HG03064 (cell line): ENCODE data around the gene SSPN.

ENCODE experiments used
- ATAC-seq: cut with Tn5 transposase; IDR thresholded peaks from one replicate; pipeline ENCODE4 v1.9.1; 2021; ENCODE audit warnings: low read depth; ENCODE audit not compliant: unreplicated experiment

SSPN gene

DNA sequence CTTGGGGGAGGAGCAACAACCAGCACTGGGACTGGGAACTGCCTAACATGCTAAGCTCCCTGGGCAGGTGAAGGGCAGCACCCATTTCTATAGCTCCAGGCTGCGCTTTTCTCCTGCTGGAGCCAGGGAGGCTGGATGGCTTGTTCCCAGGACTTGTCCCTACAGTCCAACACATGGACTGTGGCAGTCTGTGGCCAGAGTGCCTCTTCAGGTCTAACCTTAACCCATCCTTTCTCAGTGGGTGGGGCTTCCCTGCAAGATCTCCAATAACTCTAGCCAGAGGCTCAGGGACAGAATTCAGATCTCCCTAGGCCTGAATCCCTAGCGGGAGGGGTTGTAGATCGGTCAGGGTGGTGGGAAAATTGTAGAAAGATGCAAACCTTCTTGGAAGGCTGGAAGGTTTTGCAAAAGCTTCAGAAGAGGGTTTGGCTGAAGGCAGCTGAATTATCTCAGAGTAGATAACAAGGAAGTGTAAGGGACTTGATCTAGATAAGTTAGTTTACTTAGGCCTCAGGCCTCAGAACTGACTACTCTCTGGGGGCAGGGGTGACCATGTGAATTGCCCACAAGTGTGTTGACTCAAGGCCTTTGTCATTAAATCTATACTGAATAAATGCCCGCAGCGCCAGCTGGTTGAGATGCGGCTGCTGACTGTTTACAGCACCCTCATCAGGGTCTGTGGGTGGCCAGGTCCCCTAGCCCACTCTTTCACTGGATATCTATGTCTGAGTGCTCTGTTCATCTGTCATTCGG, 60.7 kb downstream of the SSPN start:
- ATAC-seq = no peak

- no peak for ATAC-seq
Measured at GRCh38 chr12:26264215-26264838, 69.0 kb downstream of the SSPN start.

GRCh38 chr12:26265606-26266005, 70.2 kb downstream of the SSPN start:
- ATAC-seq = no peak

- ATAC-seq = no peak
Measured at GRCh38 chr12:26266881-26267280, 71.5 kb downstream of the SSPN start.

GRCh38 chr12:26268841-26269561, 73.6 kb downstream of the SSPN start:
- no peak for ATAC-seq

DNA sequence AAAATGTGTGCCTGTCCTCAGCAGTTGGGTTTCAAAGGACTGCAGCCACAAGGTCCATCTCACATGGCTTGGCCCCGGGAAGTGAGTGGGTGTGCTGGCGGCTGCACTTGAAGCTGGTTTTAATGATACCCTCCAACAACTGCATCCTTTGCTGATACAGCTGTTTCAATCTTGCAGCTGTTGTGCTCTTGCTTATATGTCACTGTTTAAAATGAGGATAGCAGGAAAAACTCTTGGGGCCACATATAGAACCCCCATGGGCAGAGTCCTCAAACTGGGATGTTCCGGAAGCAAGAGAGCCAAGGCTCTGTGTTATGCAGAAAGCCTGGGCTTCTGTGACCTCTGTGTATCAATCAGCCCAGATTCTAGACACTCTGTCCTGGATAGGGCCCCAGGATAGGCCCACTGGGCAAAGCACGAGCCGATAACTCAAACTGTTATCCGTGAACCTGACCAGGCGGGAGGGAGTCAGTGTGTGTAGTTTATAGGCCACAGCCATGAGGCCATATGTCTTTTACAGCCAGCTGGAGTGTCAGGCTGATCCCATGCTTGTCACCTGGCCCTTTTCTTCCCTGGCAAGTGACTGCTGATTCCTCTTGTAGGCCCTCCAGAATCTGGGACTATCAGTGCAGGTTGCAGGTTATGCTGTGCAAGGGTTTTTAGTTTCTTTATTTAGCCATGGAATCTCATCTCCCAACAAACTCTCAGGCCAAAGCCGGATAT, 74.3 kb downstream of the SSPN start:
- no peak for ATAC-seq

DNA sequence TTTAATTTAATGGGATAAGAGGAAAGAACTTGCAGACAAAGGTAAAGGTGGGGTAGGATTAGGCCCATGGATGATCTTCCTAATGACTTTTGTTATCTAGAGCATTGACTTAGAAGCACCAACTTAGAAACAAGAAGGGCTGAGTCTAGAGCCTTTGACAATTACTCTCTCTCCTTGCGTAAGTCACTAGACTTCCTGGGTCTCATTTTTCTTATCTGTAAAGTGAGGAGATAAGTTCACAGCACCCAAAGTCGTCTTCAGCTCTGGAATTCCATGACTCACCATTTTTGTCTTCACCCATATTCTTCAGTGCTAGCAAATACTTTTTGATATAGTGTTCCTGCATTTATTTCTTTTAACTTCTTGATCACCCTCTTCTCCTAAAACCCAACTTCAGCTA, 75.7 kb downstream of the SSPN start:
- ATAC-seq = no peak

DNA sequence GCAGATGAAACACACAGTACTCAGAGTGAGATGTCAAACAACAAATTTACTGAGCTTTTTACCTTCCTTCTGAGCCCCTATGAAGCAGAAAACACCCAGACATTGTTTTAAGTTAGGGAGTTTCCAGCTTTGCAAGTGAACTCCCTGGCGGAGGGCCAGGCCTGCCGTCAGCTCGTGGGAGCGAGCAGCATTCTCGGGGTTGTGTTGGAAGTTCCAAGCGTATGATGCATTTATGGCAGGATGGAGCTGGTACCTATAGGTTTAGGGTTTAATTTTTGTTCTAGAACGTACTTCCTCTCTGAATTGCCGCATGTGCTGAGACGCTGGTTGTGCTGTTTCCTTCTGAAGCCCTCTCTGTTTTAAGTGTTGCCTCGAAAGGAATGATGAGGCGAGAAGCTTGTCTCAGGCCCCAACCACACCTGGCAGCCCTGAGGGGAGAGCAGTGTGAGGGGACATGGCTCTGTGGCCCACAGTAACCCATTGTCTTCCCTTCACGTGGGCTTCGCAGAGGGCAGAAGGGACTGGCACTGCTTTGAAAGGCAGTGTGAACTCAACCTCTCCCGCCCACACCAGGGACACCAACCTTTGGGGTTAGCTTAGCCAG, 76.6 kb downstream of the SSPN start:
- ATAC-seq = no peak

GRCh38 chr12:26272851-26273250, 77.5 kb downstream of the SSPN start:
- ATAC-seq = no peak

DNA sequence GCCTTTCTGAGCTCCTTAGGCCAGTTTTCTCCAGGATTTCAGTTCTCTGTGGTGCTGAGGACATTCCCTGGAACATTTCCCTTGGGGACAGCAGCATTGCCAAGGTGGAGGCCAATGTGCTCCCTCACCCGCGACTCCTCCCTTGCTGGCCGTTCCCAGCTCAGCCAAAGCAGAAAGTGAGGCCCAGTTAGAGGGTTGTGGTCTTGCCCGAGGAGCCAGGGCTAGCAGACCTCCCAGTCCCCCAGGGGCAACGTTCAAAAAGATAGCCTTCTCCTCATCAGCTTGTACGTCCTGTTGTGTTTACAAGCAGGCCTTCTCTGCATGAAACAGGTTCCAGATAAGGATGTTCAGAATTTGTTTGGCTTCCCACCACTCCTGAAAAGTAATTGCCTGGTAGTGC, 78.4 kb downstream of the SSPN start:
- no peak for ATAC-seq

DNA sequence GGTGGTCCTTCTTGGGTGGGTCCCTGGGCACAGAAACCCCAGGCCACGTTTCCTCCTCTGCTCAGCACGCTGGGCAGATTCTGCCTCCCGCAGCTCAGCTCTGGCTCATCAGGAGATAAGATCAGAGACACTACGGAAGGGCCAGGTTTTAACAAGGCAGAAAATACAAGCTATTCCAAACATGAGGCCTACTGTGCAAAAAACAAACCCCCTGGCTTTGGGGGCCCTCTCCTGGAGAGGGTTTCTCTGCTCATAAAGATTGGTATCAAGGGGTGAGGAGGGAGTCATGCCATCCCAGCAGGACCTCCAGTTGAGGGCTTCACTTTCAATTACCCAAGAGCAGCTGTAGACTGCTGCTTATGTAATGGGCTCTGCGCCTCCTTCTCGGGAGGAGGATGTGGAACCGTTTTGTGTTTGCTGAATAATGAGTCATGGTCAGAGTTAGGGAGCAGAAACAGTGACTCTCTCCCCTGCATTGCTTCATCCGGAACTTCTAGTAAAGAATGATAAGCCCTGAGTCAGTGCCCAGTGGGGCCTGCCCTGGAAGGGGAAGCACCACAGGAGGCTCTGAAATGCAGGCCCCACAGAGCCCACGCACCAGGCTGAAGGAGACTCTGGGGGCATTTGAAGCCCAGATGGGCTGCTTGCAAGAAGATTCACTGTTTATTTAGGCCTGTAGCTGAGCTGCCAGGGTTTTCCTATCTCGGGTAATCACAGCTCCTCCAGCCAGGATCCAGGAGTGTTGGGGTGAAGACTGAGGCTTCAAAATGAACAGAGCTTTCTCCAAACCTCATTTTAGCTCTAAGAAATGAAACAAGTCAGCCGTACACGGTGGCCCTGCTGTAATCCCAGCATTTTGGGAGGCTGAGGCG, 79.3 kb downstream of the SSPN start:
- peak; percentile 84 for ATAC-seq

DNA sequence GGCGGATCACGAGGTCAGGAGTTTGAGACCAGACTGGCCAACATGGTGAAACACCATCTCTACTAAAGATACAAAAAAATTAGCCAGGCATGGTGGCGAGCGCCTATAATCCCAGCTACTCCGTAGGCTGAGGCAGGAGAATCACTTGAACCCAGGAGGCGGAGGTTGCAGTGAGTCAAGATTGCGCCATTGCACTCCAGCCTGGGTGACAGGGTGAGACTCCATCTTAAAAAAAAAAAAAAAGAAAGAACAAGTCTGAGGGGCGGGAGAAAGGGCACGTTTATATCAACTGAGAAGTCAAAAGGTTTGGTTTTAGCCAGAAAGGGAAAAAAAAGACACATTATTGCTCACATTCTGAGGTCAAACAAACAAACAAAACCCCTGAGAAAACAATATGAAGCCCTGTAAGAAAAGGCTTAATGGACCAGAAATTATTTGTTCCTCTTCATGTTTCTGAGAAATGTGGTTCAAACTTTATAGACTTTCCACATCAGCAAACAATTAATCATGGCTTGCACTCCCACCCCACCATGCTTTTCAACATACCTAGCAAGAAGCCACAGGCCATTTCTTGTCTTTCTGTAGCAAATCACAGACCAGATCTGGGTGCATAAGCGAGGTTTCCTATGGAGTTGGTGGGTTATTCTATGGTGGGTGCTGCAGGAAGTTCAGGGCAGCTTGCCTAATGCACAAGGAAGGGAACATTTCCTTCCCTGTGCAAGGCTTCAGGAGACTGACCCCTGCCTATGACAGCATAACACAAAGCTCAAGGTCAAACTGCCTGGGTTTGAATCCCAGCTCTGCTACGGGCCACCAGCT, 80.1 kb downstream of the SSPN start:
- no peak for ATAC-seq

DNA sequence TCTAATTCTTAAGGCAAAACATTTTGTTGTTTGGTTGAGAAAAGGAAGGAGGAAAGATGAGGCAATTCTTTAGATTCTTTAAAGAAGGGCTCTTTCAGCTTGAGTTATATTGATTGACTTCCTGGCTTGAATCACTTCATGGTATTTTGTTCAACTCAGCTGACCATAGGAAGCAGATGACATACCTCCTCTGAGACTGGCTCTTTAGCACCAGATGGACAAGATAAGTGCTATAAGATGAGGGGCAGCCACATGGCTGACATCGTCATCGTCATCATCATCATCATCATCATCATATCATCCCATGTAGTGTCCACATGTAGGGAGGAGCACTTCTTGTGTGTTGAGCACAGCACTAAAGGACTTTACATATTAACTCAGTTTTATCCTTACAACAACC, 81.3 kb downstream of the SSPN start:
- no peak for ATAC-seq

DNA sequence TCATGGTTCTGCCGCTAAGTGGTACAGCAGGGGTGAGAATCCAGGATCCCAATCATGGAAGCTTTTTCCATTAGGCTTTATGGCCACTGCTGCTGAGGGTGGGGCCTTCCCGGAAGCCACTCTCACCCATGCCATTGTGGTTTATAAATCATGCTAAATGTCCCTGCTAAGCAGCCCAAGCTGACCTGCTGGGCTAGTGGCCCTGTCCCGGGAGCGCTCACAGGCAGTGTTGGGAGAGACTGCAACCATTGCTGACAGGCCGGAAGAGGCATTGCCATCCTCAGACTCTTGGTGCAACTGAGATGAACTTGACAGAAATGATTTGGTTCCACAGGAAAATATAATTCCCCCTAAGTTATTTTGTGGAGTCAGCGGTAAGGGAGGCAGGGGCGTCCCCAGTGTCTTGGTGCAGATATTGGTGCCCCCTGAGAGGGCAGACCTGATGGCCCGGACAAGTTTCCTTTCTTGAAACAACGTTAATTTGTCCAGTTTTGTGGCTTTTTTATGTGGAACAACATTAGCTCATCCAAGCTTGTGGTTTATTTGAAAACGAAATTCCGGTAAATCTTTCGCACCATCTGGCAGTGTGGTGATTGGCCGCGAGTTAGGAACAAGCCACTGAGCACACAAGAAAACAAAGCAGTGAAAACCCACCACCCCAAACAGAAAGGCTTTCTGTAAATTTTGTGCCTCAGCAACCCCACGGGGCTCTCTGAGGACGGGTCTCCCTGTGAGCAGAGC, 82.3 kb downstream of the SSPN start:
- ATAC-seq = no peak

GRCh38 chr12:26278266-26278665, 82.9 kb downstream of the SSPN start:
- no peak for ATAC-seq

GRCh38 chr12:26278666-26279065, 83.3 kb downstream of the SSPN start:
- no peak for ATAC-seq

- ATAC-seq = no peak
Measured at GRCh38 chr12:26279091-26279490, 83.7 kb downstream of the SSPN start.

- ATAC-seq = no peak
Measured at GRCh38 chr12:26279908-26280307, 84.5 kb downstream of the SSPN start.
